Endothelial cell of umbilical vein (primary cell): ENCODE results near the gene TSPAN9. TPM values are rescaled to one million over a fixed set of nuclear protein-coding genes. Genes with fewer than 3 reads are reported as not detected.
A peak's percentile ranks its signal among the peaks of the same experiment; 100 is the strongest.

Experiments
- BruUV-seq: library from RNA; stranded (reverse); fragments of 400-500 nt; replicated peaks from 2 replicates; lab custom pipeline; 2021; lab: Mats Ljungman, UMichigan
- CTCF ChIA-PET: fragments of 300-600, 350-600 bp; sonication (Branson Sonifier 250); formaldehyde crosslinking; loops from one replicate; lab custom pipeline; 2021; ENCODE audit warnings: antibody characterized with exemption, inconsistent platforms; lab: Charles Lee
- POLR2A ChIA-PET: fragments of 300-600, 350-600 bp; sonication (Branson Sonifier 250); formaldehyde crosslinking; loops from one replicate; lab custom pipeline; 2021; ENCODE audit warnings: antibody characterized with exemption, inconsistent platforms; lab: Charles Lee
- DNase-seq: peaks from one replicate; pipeline ENCODE4 v3.0.0-alpha.2; 2011; ENCODE audit warnings: low read depth, low spot score
- FAIRE-seq: peaks from 2 replicates; lab custom pipeline; 2011; peaks lifted over from hg19 to GRCh38; lab: Jason Lieb, UNC
- H2AFZ ChIP-seq: 2 replicates; pipeline ENCODE4 v1.6.0; 2012; ENCODE audit warnings: low read depth, low read length, control low read depth, inconsistent platforms
- H3K27ac ChIP-seq: 2 replicates; pipeline ENCODE4 v1.5.1; 2011; ENCODE audit warnings: low read depth, mild to moderate bottlenecking, control low read depth, low read length, moderate library complexity; ENCODE audit not compliant: insufficient read depth
- H3K27me3 ChIP-seq, 2 experiments: 2 replicates each; pipeline versions ENCODE4 v1.6.0 to v1.6.1; 2011; ENCODE audit warnings: low read length in 2 of 2, mixed read lengths in 1 of 2; ENCODE audit not compliant: control insufficient read depth in 2 of 2, insufficient read depth in 2 of 2
- H3K36me3 ChIP-seq, 2 experiments: 2 replicates in 1 of 2; 3 replicates in 1 of 2; pipeline ENCODE4 v1.5.1; 2011; ENCODE audit warnings: low read length in 2 of 2, mild to moderate bottlenecking in 1 of 2, moderate library complexity in 1 of 2; ENCODE audit not compliant: control insufficient read depth in 2 of 2, insufficient read depth in 2 of 2; ENCODE audit errors: extremely low read depth in 1 of 2
- H3K4me1 ChIP-seq: 3 replicates; pipeline ENCODE4 v1.5.1; 2011; ENCODE audit warnings: mild to moderate bottlenecking, low read length; ENCODE audit not compliant: control insufficient read depth, insufficient read depth; ENCODE audit errors: extremely low read depth
- H3K4me2 ChIP-seq: 2 replicates; pipeline ENCODE4 v1.6.1; 2011; ENCODE audit warnings: low read length, control low read depth, mixed read lengths; ENCODE audit not compliant: insufficient read depth
- H3K4me3 ChIP-seq, 3 experiments: fragments of 200-600 bp in 1 of 3; sonication (generic), shearing (Covaris generic) in 1 of 3; replicated peaks in 1 of 3; 2 replicates each; pipeline ENCODE4 v1.5.1; 2011 to 2016; ENCODE audit warnings: control low read depth in 3 of 3, low read length in 3 of 3, mild to moderate bottlenecking in 2 of 3, inconsistent platforms in 1 of 3, low read depth in 1 of 3, moderate library complexity in 1 of 3; ENCODE audit not compliant: insufficient read depth in 1 of 3
- H3K79me2 ChIP-seq: 2 replicates; pipeline ENCODE4 v1.6.0; 2012; ENCODE audit warnings: low read length, inconsistent platforms; ENCODE audit not compliant: control insufficient read depth, insufficient read depth
- H3K9ac ChIP-seq: replicated peaks from 2 replicates; pipeline ENCODE3; 2011; ENCODE audit warnings: low read length, control low read depth; ENCODE audit not compliant: insufficient read depth; ENCODE audit errors: extremely low read depth
- H3K9me1 ChIP-seq: replicated peaks from 3 replicates; pipeline ENCODE4 v1.6.0; 2011; ENCODE audit warnings: mild to moderate bottlenecking, low read length; ENCODE audit not compliant: control insufficient read depth, insufficient read depth; ENCODE audit errors: extremely low read depth
- H3K9me3 ChIP-seq: replicated peaks from 2 replicates; pipeline ENCODE4 v1.5.1; 2012; ENCODE audit warnings: low read length, inconsistent platforms; ENCODE audit not compliant: control insufficient read depth, insufficient read depth
- H4K20me1 ChIP-seq: replicated peaks from 2 replicates; pipeline ENCODE3; 2011; ENCODE audit warnings: mild to moderate bottlenecking, low read length; ENCODE audit not compliant: control insufficient read depth, insufficient read depth; ENCODE audit errors: extremely low read depth
- CTCF ChIP-seq, 2 donors: IDR thresholded peaks; 1 replicate in 1 of 2; 2 replicates in 1 of 2; pipeline ENCODE4 v1.5.1; 2011; ENCODE audit warnings: low read length in 2 of 2, mild to moderate bottlenecking in 2 of 2, moderate library complexity in 2 of 2, control low read depth in 1 of 2, inconsistent platforms in 1 of 2, low read depth in 1 of 2; ENCODE audit not compliant: insufficient read depth in 1 of 2; ENCODE audit errors: extremely low read depth in 1 of 2
- EZH2 ChIP-seq: IDR thresholded peaks from 2 replicates; pipeline ENCODE4 v1.6.1; 2012; ENCODE audit warnings: borderline replicate concordance, low read depth, mild to moderate bottlenecking, moderate library complexity, low read length, inconsistent platforms; ENCODE audit not compliant: severe bottlenecking
- FOS ChIP-seq: IDR thresholded peaks from 2 replicates; pipeline ENCODE4 v1.6.1; 2011; ENCODE audit warnings: mild to moderate bottlenecking, low read length, moderate library complexity, borderline replicate concordance; ENCODE audit not compliant: insufficient read depth
- GATA2 ChIP-seq: IDR thresholded peaks from 2 replicates; pipeline ENCODE4 v1.7.0; 2011; ENCODE audit warnings: low read depth, mild to moderate bottlenecking, moderate library complexity, mixed read lengths, low read length; ENCODE audit not compliant: insufficient read length, insufficient read depth
- JUN ChIP-seq: IDR thresholded peaks from 2 replicates; pipeline ENCODE4 v1.6.1; 2011; ENCODE audit warnings: borderline replicate concordance, low read depth; ENCODE audit not compliant: insufficient read length, insufficient read depth
- MAX ChIP-seq: IDR thresholded peaks from 2 replicates; pipeline ENCODE4 v1.6.1; 2011; ENCODE audit not compliant: insufficient read depth, insufficient read length
- MYC ChIP-seq: IDR thresholded peaks from one replicate; pipeline ENCODE4 v1.6.1; 2011; ENCODE audit warnings: mild to moderate bottlenecking, low read depth, low read length
- POLR2A ChIP-seq: IDR thresholded peaks from 2 replicates; pipeline ENCODE4 v1.6.1; 2012; ENCODE audit warnings: low read depth, mild to moderate bottlenecking, control low read depth, low read length
- POLR2AphosphoS5 ChIP-seq: IDR thresholded peaks from 2 replicates; pipeline ENCODE4 v1.6.1; 2012; ENCODE audit warnings: low read depth, mild to moderate bottlenecking, control low read depth, low read length, moderate library complexity; ENCODE audit not compliant: insufficient read depth
- dilution Hi-C: fragments of 300-500 bp; cut with MboI; formaldehyde crosslinking; loops from one replicate; pipeline ENCODE4 v1.15.0; 2019; ENCODE audit warnings: low sequenced_read_pairs; ENCODE audit not compliant: extremely low pct_ligation_motif_present
- intact Hi-C: fragments of 100-400 bp; cut with micrococcal nuclease; formaldehyde crosslinking; loops from one replicate; pipeline ENCODE4 v1.10.0; 2022
- polyA plus RNA-seq, 4 experiments: library from polyadenylated mRNA; depleted of rRNA in 3 of 4; stranded (reverse) in 3 of 4; unstranded in 1 of 4; fragments of >200 nt; gene quantifications; 2 replicates each; pipeline versions ENCODE4 v1.2.1 to v1.2.3, GENCODE V29; 2011 to 2012; ENCODE audit warnings: missing spikeins in 1 of 4
- total RNA-seq: library from RNA; stranded (reverse); gene quantifications from 2 replicates; pipeline ENCODE4 v1.2.3, GENCODE V29; 2021

The TSPAN9 gene
- total and polyA plus RNA-seq, 2 donors (not counting 3 experiments of a cell fraction or from before 2014, with no cell fraction given) = 43.3 to 66.8 TPM

- H2AFZ ChIP-seq = no peak overlapping the region
- H3K4me3 ChIP-seq = no peak overlapping the region
- H3K27ac ChIP-seq = no peak overlapping the region
- H3K9ac ChIP-seq = no peak overlapping the region
- no peaks in the 10 kb centered on the region for H3K36me3 ChIP-seq
- peaks cover 13% of the 10 kb centered on the region for H3K4me1 ChIP-seq
- ChIA-PET CTCF (interaction anchor here (1.1 to 4.2 kb wide), 8 partner anchors 9 to 134 kb away, joined by 3 to 40 read pairs (median 4); no protein-coding TSS in a partner anchor), POLR2A (interaction anchor here (0.6 kb wide), 1 partner anchor 19 kb away, joined by 3 read pairs; no protein-coding TSS in a partner anchor)
- H3K9me3 ChIP-seq = no peaks in the 10 kb centered on the region
- FAIRE-seq (peak; percentile 12), DNase-seq (no peak)
- TF ChIP-seq POLR2A = no peak
- no peak for TF ChIP-seq EZH2
- TF ChIP-seq POLR2AphosphoS5 = no peak
- no peak for TF ChIP-seq MAX
- TF ChIP-seq MYC = no peak
- TF ChIP-seq FOS = no peak
- no peak for TF ChIP-seq CTCF (IDR thresholded peaks at IDR 0.05; ENCODE audit: extremely low read depth in 1 of 2, insufficient read depth in 1 of 2, low read depth in 1 of 2, low read length in 2 of 2)
- TF ChIP-seq GATA2 = no peak
- TF ChIP-seq JUN = no peak
- no peaks in the 10 kb centered on the region for H3K9me1 ChIP-seq
- no peaks in the 10 kb centered on the region for H3K27me3 ChIP-seq
- intact Hi-C loops = loop anchor here (2.0 kb wide), 1 partner anchor 18 kb away; no protein-coding TSS in a partner anchor
- H3K4me2 ChIP-seq = no peak overlapping the region
- no peaks in the 10 kb centered on the region for H4K20me1 ChIP-seq
- H3K79me2 ChIP-seq = no peaks in the 10 kb centered on the region
- BruUV-seq = no TSS peak
- dilution Hi-C loops = no loop called here
Measured at GRCh38 chr12:3207175-3207574, 130.0 kb downstream of the TSPAN9 start.
